ENCODE results near the gene CIDEC. TPM values are rescaled to one million over a fixed set of nuclear protein-coding genes. Genes with fewer than 3 reads are reported as not detected.

Gene CIDEC
- total and polyA plus RNA-seq, 2 of the 13 experiments (the other 11 are each of a cell fraction or from before 2014, with no cell fraction given): 2.5 to 10.4 TPM

GRCh38 chr3:9902372-9903237, 22.6 kb upstream of the CIDEC start, which contains the start of gene IL17RE (continued):
- TF ChIP-seq PBX3 (CRISPR knock-in tag; IDR thresholded peaks at IDR 0.05; ENCODE audit: borderline replicate concordance): no peak
- no peak for TF ChIP-seq ATF6 (CRISPR knock-in tag; conservative IDR thresholded peaks at IDR 0.05)
- no peak for TF ChIP-seq ZNF362 (CRISPR knock-in tag; IDR thresholded peaks at IDR 0.05; ENCODE audit: borderline replicate concordance)
- peak; percentile 51; the same call in 1 of the 2 replicates for TF ChIP-seq DMAP1 (CRISPR knock-in tag; IDR thresholded peaks at IDR 0.05)
- no peak for TF ChIP-seq GATA4 (IDR thresholded peaks at IDR 0.05; ENCODE audit: borderline replicate concordance, low read depth)
- TF ChIP-seq ZNF232 (CRISPR knock-in tag; IDR thresholded peaks at IDR 0.05; ENCODE audit: borderline replicate concordance): no peak
- TF ChIP-seq MZF1 (CRISPR knock-in tag; IDR thresholded peaks at IDR 0.05; ENCODE audit: borderline replicate concordance): no peak
- TF ChIP-seq ZNF792 (CRISPR knock-in tag; IDR thresholded peaks at IDR 0.05): no peak
- no peak for TF ChIP-seq HMG20B (CRISPR knock-in tag; conservative IDR thresholded peaks at IDR 0.05)
- TF ChIP-seq ZNF746 (CRISPR knock-in tag; IDR thresholded peaks at IDR 0.05): peak; percentile 54; the same call in 1 of the 2 replicates
- TF ChIP-seq ZNF253 (CRISPR knock-in tag; IDR thresholded peaks at IDR 0.05; ENCODE audit: borderline replicate concordance): no peak
- no peak for TF ChIP-seq ZNF552 (CRISPR knock-in tag; IDR thresholded peaks at IDR 0.05; ENCODE audit: borderline replicate concordance)
- no peak for TF ChIP-seq CREM (IDR thresholded peaks at IDR 0.05)
- no peak for TF ChIP-seq CREM (CRISPR knock-in tag; IDR thresholded peaks at IDR 0.05)
- TF ChIP-seq YEATS2 (CRISPR knock-in tag; IDR thresholded peaks at IDR 0.05; ENCODE audit: borderline replicate concordance): peak; percentile 41; the same call in 1 of the 2 replicates
- TF ChIP-seq ZNF646 (CRISPR knock-in tag; IDR thresholded peaks at IDR 0.05): no peak
- peak; percentile 84 for TF ChIP-seq FOXC1 (CRISPR knock-in tag; IDR thresholded peaks at IDR 0.05; ENCODE audit: borderline replicate concordance)
- 0 out of 2 replicates have a peak, but pooled peaks have one; percentile 73 for TF ChIP-seq ZNF343 (CRISPR knock-in tag; IDR thresholded peaks at IDR 0.05)
- TF ChIP-seq TBX3 (IDR thresholded peaks at IDR 0.05; ENCODE audit: borderline replicate concordance): no peak

All from HepG2 (cell line).